PC-3 (cell line): Measurements from ENCODE around the gene PCNT. TPM values are rescaled to one million over a fixed set of nuclear protein-coding genes. Genes with fewer than 3 reads are reported as not detected.

Source experiments
- ATAC-seq: fragments of 200-7000 bp; cut with Tn5 transposase; 2 replicates; pipeline ENCODE4 v1.9.1; 2020; ENCODE audit warnings: mild to moderate bottlenecking, moderate library complexity
- BruUV-seq: library from RNA; stranded (reverse); fragments of 400-500 nt; replicated peaks from 2 replicates; lab custom pipeline; 2021; lab: Mats Ljungman, UMichigan
- CTCF ChIA-PET: fragments of 300-600 bp; sonication (Branson Sonifier 250); formaldehyde crosslinking; loops from one replicate; lab custom pipeline; 2022; ENCODE audit warnings: antibody characterized with exemption; lab: Charles Lee
- POLR2A ChIA-PET: fragments of 300-600 bp; sonication (Branson Sonifier 250); formaldehyde crosslinking; loops from one replicate; lab custom pipeline; 2022; ENCODE audit warnings: antibody characterized with exemption; ENCODE audit not compliant: unreplicated experiment; lab: Charles Lee
- DNase-seq: peaks from one replicate; pipeline ENCODE4 v3.0.0-alpha.2; 2015
- H2AFZ ChIP-seq: fragments of 300-600 bp; sonication (generic); 2 replicates; pipeline ENCODE4 v1.6.0; 2016; ENCODE audit warnings: antibody characterized with exemption, low read length
- H3F3A ChIP-seq: fragments of 300-600 bp; sonication (generic); one replicate; pipeline ENCODE4 v1.6.0; 2017; ENCODE audit warnings: antibody characterized with exemption, low read length, control low read depth, mild to moderate bottlenecking; ENCODE audit not compliant: unreplicated experiment
- H3K27ac ChIP-seq: fragments of 300-600 bp; sonication (generic); 2 replicates; pipeline ENCODE4 v1.5.1; 2016; ENCODE audit warnings: mild to moderate bottlenecking, low read length
- H3K27me3 ChIP-seq: fragments of 300-600 bp; sonication (generic); 2 replicates; pipeline ENCODE4 v1.6.1; 2016; ENCODE audit warnings: low read length, mixed read lengths
- H3K36me3 ChIP-seq: fragments of 300-600 bp; sonication (generic); 2 replicates; pipeline ENCODE4 v1.6.1; 2016; ENCODE audit warnings: low read depth, mixed run types, low read length, mixed read lengths
- H3K4me1 ChIP-seq: fragments of 300-600 bp; sonication (generic); 2 replicates; pipeline ENCODE4 v1.5.1; 2016; ENCODE audit warnings: low read length; ENCODE audit not compliant: insufficient read depth
- H3K4me2 ChIP-seq: fragments of 300-600 bp; sonication (generic); 2 replicates; pipeline ENCODE4 v1.6.0; 2016; ENCODE audit warnings: low read length
- H3K4me3 ChIP-seq: fragments of 300-600 bp; sonication (generic); 2 replicates; pipeline ENCODE4 v1.5.1; 2016; ENCODE audit warnings: mild to moderate bottlenecking, low read length, mixed read lengths
- H3K79me2 ChIP-seq: fragments of 300-600 bp; sonication (generic); 2 replicates; pipeline ENCODE4 v1.6.1; 2017; ENCODE audit warnings: low read length, mixed read lengths
- H3K9ac ChIP-seq: fragments of 300-600 bp; sonication (generic); 2 replicates; pipeline ENCODE4 v1.6.0; 2016; ENCODE audit warnings: mild to moderate bottlenecking, low read length
- H3K9me2 ChIP-seq: fragments of 300-600 bp; sonication (generic); replicated peaks from 2 replicates; pipeline ENCODE4 v1.6.1; 2016; ENCODE audit warnings: mixed run types, low read length, mixed read lengths
- H3K9me3 ChIP-seq: fragments of 300-600 bp; sonication (generic); 2 replicates; pipeline ENCODE4 v1.6.1; 2016; ENCODE audit warnings: low read length, mixed read lengths
- H4K20me1 ChIP-seq: fragments of 300-600 bp; sonication (generic); 2 replicates; pipeline ENCODE4 v1.6.1; 2016; ENCODE audit warnings: low read length, mixed read lengths
- CTCF ChIP-seq: fragments of 300-600 bp; sonication (generic); conservative IDR thresholded peaks from 2 replicates; pipeline ENCODE4 v1.5.1; 2017; ENCODE audit warnings: antibody characterized with exemption, low read depth, mild to moderate bottlenecking, low read length
- EZH2 ChIP-seq: fragments of 300-600 bp; sonication (generic); IDR thresholded peaks from one replicate; pipeline ENCODE4 v1.6.1; 2017; ENCODE audit warnings: antibody characterized with exemption, mild to moderate bottlenecking, low read length; ENCODE audit not compliant: unreplicated experiment
- EZH2phosphoT487 ChIP-seq: fragments of 300-600 bp; sonication (generic); IDR thresholded peaks from 2 replicates; pipeline ENCODE4 v1.6.1; 2018; ENCODE audit warnings: mild to moderate bottlenecking, antibody characterized with exemption, low read length, borderline replicate concordance
- intact Hi-C: fragments of 100-400 bp; cut with micrococcal nuclease; formaldehyde crosslinking; loops from 2 replicates; pipeline ENCODE4 v1.9.0; 2023
- total RNA-seq: library from RNA; depleted of rRNA; stranded (reverse); fragments of >200 nt; gene quantifications from 2 replicates; pipeline ENCODE4 v1.2.3, GENCODE V29; 2014

Gene PCNT
- total RNA-seq, 1 experiment from 2014 or later = 51.4 TPM

- peaks cover 9% of the 10 kb centered on the region for H3K79me2 ChIP-seq
- ChIA-PET POLR2A (no interaction called here), CTCF (no interaction called here)
- no peaks in the 10 kb centered on the region for H4K20me1 ChIP-seq
- no peak overlapping the region for H3K9ac ChIP-seq
- H3F3A ChIP-seq = no peaks in the 10 kb centered on the region
- H3K9me3 ChIP-seq = no peaks in the 10 kb centered on the region
- BruUV-seq = no TSS peak
- H3K36me3 ChIP-seq = peaks cover 33% of the 10 kb centered on the region
- H3K4me3 ChIP-seq = no peak overlapping the region
- DNase-seq (no peak), ATAC-seq (no peak)
- TF ChIP-seq EZH2phosphoT487 = no peak
- no peak overlapping the region for H3K27ac ChIP-seq
- H3K9me2 ChIP-seq = no peaks in the 10 kb centered on the region
- H3K4me1 ChIP-seq = no peaks in the 10 kb centered on the region
- no peak overlapping the region for H3K4me2 ChIP-seq
- no peaks in the 10 kb centered on the region for H3K27me3 ChIP-seq
- intact Hi-C loops = no loop called here
- no peak overlapping the region for H2AFZ ChIP-seq
These were observed 64.4 kb downstream of the PCNT start for GRCh38 chr21:46388206-46388880.

GRCh38 chr21:46388896-46389295 is 64.9 kb downstream of the PCNT start:
- BruUV-seq = no TSS peak
- CTCF ChIA-PET = no interaction called here
- no peak for ATAC-seq

GRCh38 chr21:46390603-46391545 is 66.9 kb downstream of the PCNT start:
- BruUV-seq = no TSS peak
- no peak overlapping the region for H2AFZ ChIP-seq
- H3K36me3 ChIP-seq = peaks cover 21% of the 10 kb centered on the region
- H3K79me2 ChIP-seq = no peaks in the 10 kb centered on the region
- POLR2A ChIA-PET = no interaction called here
- no peak for TF ChIP-seq EZH2phosphoT487
- TF ChIP-seq CTCF = no peak
- no peak for TF ChIP-seq EZH2
- H3K9me2 ChIP-seq = no peaks in the 10 kb centered on the region
- DNase-seq (no peak), ATAC-seq (no peak)
- no peaks in the 10 kb centered on the region for H3K4me1 ChIP-seq
- H3F3A ChIP-seq = no peaks in the 10 kb centered on the region
- H3K27me3 ChIP-seq = no peaks in the 10 kb centered on the region
- H3K4me2 ChIP-seq = no peak overlapping the region
- intact Hi-C loops = no loop called here
- CTCF ChIA-PET = no interaction called here
- H3K27ac ChIP-seq = no peak overlapping the region
- H4K20me1 ChIP-seq = no peaks in the 10 kb centered on the region
- H3K9me3 ChIP-seq = no peaks in the 10 kb centered on the region
- H3K4me3 ChIP-seq = no peak overlapping the region
- no peak overlapping the region for H3K9ac ChIP-seq

More at GRCh38 chr21:46388896-46389295, 64.9 kb downstream of the PCNT start:
- peaks cover 33% of the 10 kb centered on the region for H3K36me3 ChIP-seq
- no peak overlapping the region for H2AFZ ChIP-seq
- intact Hi-C loops = no loop called here
- H3K4me2 ChIP-seq = no peak overlapping the region
- POLR2A ChIA-PET = no interaction called here
- TF ChIP-seq EZH2phosphoT487 = no peak
- TF ChIP-seq CTCF = no peak
- no peak for TF ChIP-seq EZH2
- no peak overlapping the region for H3K9ac ChIP-seq
- H3K4me1 ChIP-seq = no peaks in the 10 kb centered on the region
- no peaks in the 10 kb centered on the region for H3K9me2 ChIP-seq
- peaks cover 9% of the 10 kb centered on the region for H3K79me2 ChIP-seq
- no peaks in the 10 kb centered on the region for H3K27me3 ChIP-seq
- H3K4me3 ChIP-seq = no peak overlapping the region
- no peak for DNase-seq
- no peaks in the 10 kb centered on the region for H3F3A ChIP-seq
- no peaks in the 10 kb centered on the region for H3K9me3 ChIP-seq
- no peak overlapping the region for H3K27ac ChIP-seq
- H4K20me1 ChIP-seq = no peaks in the 10 kb centered on the region
